T47D (cell line): Measurements from ENCODE around the gene TEP1.
A peak's percentile ranks its signal among the peaks of the same experiment; 100 is the strongest.
"Not testable (repeated sequence)": the region's sequence is repeated elsewhere in the genome, so short reads cannot be mapped to it uniquely, and the experiment has no call there.

Experiments used
- DNase-seq, 2 experiments: peaks; one replicate each; pipeline versions ENCODE4 v3.0.0 to v3.0.0-alpha.2; 2011 to 2012; ENCODE audit warnings: low read depth in 1 of 2, low spot score in 1 of 2
- JUND ChIP-seq: IDR thresholded peaks from 2 replicates; pipeline ENCODE4 v1.6.1; 2012; ENCODE audit warnings: low read depth
- in situ Hi-C: cut with HindIII; loops from 2 replicates; pipeline ENCODE4 v1.10.0; 2016; ENCODE audit warnings: low sequenced_read_pairs, low pct_unique_long_range_greater_than_20kb

Gene TEP1

DNA sequence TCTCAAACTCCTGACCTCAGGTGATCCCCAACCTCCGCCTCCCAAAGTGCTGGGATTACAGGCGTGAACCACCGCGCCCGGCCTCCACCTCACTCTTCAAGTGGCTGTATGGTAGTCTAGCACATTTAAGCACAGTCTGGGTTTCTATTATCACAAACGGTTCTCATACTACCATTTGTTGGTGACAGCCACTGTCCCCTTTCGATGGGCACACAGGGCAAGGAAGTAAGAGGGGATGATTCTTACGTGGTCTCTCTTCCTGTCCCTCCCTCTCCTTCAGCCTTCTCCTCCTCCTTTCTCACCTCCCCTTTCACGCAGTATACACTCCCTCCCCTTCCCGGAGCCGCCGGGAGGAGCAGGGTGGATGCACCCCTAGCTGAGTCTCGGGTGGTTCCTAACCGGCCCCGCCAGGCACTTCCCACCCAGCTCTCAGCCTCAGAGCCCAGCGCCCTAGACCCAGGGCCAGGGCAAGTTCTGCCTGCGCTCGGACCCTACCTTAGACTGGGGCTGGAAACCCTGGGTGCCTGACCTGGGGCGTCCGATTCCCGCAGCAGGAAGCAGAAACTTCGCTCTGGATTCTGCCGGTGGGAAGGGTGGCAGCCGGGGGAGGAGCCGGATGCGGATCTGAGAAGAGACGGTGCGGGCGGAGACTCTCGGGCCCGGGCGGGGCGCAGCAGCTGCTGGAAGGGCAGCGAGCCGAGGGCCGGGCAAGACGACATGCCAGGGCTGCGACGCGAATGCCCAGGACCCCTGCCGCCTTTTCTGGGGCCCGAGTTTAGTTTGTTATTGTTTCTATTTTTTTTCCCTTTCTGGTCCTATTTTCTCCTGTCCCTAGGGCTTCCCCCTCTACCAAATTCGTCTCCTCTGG, at the start of gene TEP1:
TEP1 (minus strand) TSS at position 626 of the 868 bp plus-strand sequence. CDS start 5,062 bp downstream, outside the sequence.
- peak; percentile 49 to 85 for DNase-seq
- in situ Hi-C loops: no loop called here
- no peak for TF ChIP-seq JUND

DNA sequence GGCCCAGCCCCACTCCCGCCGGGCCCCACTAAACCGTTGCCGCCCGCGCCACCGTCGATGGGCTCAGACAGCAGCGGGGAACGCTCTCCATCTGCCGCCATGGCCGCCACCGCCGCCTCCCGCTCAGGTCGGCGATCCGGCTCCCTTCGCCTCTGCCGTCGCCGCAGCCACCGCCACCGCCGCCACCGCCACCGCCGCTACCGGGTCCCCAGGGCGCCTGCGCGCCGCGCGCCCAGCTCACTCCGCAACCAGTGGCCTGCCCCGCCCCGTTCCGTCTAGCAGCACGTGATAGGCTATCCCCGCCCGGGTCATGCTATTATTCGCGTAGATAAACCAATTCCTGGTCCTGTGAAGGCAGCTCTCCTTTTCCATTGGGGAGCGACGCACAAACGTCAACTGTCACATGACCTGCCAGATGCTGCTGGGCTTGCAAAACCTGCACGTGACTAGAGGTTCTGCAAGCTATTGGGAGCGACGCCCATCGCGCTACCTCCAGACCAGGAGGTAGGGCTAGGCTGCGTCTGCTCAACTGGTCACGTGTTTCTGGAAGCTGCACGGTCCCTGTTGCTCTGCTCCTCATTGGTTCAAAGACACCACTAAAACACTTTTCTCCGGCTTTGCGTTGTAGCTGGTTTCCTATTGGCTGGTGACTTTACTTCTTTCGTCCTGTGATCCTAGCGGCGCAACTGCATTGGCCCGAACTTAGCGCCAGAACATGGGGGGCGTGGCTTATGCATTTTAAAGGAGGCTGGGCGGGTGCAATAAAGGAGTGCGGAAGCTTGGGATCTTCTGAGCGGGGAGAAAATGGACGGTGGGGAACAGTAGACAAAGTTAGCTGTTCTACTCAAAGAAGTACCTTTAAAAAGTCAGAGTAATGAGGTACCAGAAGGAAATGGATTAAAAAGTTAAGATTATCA, 48.2 kb upstream of the TEP1 start, which contains the start of gene PIP4P1:
PIP4P1 (minus strand) TSS at position 210 of the 917 bp plus-strand sequence; CDS start at position 101, 109 bp downstream.
- TF ChIP-seq JUND: no peak
- in situ Hi-C loops: no loop called here
- DNase-seq: peak; percentile 75 to 100

DNA sequence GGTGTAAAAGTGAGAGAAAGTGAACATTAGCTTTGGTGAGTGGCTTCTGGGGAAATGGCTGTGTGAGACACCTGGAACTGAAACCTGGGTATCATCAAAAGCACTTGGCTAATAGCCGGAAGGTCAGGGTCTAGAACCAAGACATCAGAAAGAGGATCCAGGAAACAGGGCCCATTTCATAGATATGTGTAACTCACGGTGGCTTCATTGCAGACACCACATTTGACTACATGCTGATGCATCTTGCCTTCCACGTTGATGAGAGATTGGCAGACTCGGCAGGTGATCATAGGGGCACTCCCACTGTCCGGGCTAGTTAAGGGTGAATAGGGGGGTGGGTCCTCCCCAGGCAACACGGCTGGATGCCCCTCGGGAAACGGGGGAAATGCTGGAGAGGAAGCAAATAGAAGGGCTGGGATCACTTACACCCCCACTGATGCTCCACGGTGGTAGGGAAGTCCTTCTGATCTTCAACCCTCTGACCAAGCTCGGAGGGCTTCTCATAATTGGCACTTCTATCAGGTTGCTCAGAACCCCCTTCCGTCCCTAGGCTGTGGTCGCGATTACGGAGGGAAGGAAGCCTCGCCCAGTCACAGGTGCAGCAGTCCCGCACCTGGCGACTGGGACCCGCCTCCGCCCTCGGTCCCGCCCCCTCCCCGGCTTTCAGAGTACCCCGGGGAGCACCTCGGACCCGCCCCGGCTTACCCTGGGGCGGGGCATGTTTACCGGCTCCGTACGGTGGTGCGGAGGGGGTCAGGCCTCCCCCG, 47.3 kb upstream of the TEP1 start:
- in situ Hi-C loops: no loop called here

DNA sequence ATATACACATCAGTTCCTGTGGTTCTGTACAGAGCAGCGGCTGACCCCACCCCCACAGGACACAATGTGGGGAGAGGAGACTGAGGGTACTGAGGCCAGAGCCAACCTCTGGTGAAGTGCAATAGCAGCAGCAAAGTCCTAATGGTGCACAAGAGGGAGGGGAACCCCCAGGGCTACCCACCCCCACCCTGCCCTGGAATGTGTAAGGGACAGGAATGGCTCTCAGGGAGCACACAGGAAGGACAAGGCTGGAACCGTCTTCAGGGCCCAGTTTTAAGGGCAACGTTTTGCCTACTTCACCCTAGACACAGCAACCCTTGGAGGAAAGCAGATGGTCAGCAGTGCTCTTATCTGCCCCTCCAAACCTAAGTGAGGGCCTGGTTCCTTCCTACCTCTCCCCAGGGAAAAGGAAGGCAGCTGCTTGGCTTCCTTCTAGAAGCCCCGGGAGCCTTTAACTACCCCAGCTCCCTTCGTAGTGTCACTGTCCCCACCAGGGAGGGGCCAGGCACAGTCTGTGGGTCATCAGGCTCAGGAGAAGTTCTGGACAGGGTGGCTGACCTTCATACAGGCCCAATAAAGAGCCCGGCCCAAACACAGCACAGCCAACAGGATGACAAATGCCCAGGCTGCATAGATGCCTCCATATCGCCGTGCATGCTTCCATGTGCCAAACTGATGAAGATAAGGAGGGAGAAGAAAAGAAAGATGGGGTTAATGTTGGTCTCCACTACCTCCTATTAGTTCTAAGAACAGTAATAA, 44.9 kb upstream of the TEP1 start:
- no peak for TF ChIP-seq JUND
- in situ Hi-C loops: no loop called here
- no peak for DNase-seq

More for the DNA sequence above, 47.3 kb upstream of the TEP1 start:
- no peak for TF ChIP-seq JUND
- DNase-seq: peak in 1 of 2 experiments; percentile 49

DNA sequence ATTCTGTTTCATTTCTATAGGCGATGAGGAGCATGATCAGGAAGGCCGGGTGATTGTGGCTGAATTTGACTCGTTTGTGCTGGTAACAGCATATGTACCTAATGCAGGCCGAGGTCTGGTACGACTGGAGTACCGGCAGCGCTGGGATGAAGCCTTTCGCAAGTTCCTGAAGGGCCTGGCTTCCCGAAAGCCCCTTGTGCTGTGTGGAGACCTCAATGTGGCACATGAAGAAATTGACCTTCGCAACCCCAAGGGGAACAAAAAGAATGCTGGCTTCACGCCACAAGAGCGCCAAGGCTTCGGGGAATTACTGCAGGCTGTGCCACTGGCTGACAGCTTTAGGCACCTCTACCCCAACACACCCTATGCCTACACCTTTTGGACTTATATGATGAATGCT, 43.7 kb upstream of the TEP1 start:
- DNase-seq: no peak
- no peak for TF ChIP-seq JUND
- in situ Hi-C loops: no loop called here

DNA sequence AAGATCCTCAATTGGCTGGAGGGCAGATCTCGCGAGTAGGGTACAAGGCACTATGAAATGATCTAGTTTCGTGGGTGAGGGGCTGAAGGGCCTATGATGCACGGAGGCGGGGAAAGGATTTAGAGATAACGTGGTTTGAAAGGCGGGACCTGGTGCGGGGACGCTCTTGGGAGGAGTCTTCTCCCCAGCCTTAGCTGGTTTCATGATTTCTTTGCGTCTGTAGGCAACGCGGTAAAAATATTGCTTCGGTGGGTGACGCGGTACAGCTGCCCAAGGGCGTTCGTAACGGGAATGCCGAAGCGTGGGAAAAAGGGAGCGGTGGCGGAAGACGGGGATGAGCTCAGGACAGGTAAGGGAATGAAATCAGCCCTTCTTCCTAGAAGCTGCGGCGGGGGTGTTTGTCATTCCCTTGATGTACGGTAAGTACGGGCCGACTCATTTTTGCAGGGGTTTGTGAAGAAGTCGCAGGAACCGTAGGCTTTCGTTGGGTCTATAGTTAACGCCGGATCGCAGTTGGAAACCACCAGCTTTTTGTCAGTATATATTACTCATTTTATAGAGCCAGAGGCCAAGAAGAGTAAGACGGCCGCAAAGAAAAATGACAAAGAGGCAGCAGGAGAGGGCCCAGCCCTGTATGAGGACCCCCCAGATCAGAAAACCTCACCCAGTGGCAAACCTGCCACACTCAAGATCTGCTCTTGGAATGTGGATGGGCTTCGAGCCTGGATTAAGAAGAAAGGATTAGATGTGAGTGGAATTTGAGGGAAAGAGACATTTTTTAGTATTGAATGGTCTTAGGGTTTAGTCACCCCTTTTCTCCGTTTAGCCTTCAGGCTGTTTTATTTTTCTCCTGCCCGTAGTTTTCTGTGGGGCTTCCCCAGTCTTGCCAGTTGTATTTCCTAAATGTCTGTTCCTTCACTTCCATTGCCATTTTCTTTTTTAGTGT, 42.3 kb upstream of the TEP1 start:
- no peak for DNase-seq
- no peak for TF ChIP-seq JUND
- in situ Hi-C loops: no loop called here

DNA sequence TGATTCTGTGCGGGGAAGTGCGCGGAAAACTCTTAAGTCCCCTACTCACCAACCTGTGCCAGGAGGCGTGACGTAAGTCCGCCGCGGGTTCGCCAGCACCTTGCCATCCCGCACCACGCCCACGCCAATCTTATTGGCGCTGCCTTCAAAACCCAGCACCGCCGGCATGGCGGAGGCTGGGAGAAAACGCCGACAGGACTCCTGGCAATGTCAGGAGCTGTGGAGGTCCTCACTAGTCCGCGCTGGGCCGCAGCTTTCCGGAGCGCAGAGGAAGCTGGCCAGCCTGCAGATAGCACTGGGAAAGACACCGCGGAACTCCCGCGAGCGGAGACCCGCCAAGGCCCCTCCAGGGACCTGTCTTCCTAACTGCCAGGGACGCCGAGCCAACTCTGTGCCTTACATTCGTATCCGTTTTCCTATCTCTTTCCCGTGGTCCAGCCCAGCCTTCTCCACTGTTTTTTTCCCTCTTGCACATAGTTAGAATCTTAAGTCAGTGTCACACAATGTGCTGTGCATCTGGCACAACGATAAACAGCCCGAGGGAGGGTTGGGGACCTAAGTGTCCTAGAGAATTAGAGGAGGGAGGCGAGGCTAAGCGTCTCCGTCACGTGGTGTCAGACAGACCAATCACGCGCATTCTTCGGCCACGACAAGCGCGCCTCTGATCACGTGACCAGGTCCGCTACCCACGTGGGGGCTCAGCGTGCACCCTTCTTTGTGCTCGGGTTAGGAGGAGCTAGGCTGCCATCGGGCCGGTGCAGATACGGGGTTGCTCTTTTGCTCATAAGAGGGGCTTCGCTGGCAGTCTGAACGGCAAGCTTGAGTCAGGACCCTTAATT, 41.4 kb upstream of the TEP1 start, which contains the start of the genes APEX1 and OSGEP:
APEX1 (plus strand) TSS at position 711 of the 839 bp plus-strand sequence. CDS start 420 bp downstream, outside the sequence.
OSGEP (minus strand) TSS at position 297 of the 839 bp plus-strand sequence; CDS start at position 168, 129 bp downstream.
- no peak for TF ChIP-seq JUND
- in situ Hi-C loops: no loop called here
- peak; percentile 88 to 98 for DNase-seq

DNA sequence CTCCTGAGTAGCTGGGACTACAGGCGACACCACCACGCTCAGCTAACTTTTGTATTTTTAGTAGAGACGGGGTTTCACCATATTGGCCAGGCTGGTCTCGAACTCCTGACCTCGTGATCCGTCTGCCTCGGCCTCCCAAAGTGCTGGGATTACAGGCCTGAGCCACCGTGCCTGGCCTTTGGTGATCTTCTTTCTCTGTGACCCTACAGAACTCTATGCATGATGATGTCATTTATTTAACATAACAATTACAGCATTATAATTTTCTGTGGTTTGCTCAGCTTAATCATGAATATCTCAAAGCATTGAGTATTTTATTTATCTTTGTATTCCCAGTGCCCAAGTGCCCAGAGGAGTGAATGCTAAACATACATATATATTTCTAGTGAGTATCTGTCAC, 39.5 kb upstream of the TEP1 start:
- DNase-seq, in situ Hi-C loops: not testable (repeated sequence)

DNA sequence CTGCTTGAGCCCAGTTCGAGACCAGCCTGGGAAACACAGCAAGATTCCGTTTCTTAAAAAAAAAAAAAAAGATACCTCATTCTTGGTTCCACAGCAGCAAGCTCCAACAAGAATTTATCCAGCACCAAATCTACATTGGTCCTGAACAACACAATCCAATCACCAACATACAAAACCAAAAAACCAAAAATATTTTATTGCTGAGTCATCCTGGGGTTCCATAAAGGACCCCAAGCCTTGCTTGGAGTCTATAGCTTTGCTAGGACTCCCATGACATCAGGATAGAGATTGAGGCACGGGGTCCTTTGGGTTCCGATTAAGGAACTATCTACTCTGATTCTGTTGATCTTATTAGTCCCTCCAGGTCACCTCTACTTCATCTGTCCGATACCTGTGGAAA, 33.6 kb upstream of the TEP1 start:
- in situ Hi-C loops: no loop called here
- DNase-seq: no peak
- no peak for TF ChIP-seq JUND

DNA sequence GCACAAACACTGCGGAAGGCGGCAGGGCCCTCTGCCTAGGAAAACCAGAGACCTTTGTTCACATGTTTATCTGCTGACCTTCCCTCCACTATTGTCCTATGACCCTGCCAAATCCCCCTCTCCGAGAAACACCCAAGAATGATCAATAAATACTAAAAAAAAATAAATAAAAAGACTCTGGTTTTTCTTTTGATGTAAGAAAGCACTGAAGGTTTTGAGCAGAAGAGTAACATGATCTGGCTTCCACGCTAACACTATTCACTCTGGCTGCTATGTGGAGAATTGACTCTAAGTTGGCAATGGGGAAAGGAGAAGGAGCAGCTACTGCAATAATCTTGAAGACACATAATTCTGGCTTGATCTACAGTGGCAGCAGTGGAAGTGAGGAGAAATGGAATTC, 30.3 kb upstream of the TEP1 start:
- in situ Hi-C loops, DNase-seq: not testable (repeated sequence)
